Measurements from ENCODE around the gene ZNF532. TPM values are rescaled to one million over a fixed set of nuclear protein-coding genes. Genes with fewer than 3 reads are reported as not detected.
A peak's percentile ranks its signal among the peaks of the same experiment; 100 is the strongest.

The ZNF532 gene
- total and polyA plus RNA-seq, 3 experiments from 2014 or later = 0.70 to 6.3 (median 6.1) TPM

GRCh38 chr18:58882686-58883085 is 18.0 kb downstream of the ZNF532 start:
- Mint-ChIP-seq H3K4me1 (peaks cover 8 to 14% (median 11%) of the 10 kb centered on the region in 3 donors), H3K36me3 (peaks cover 0 to under 1% (median 0%) of the 10 kb centered on the region in 3 donors), H3K4me3 (no peak overlapping the region), H3K9me3 (no peaks in the 10 kb centered on the region), H3K27ac (no peak overlapping the region), H3K27me3 (peaks cover 0 to 1% of the 10 kb centered on the region in 2 donors)
- CTCF ChIA-PET = no interaction called here
- Histone ChIP-seq H3K4me3 (ENCODE audit: low read length) (no peak overlapping the region), H3K9me3 (ENCODE audit: low read length) (no peaks in the 10 kb centered on the region), H3K27ac (ENCODE audit: low read depth, low read length) (no peak overlapping the region), H3K36me3 (ENCODE audit: insufficient read depth, low read length) (no peaks in the 10 kb centered on the region), H3K27me3 (ENCODE audit: insufficient read depth, low read length, poor library complexity, severe bottlenecking) (no peaks in the 10 kb centered on the region), H3K4me1 (ENCODE audit: insufficient read depth, low read length) (peaks cover 7% of the 10 kb centered on the region)
- POLR2A ChIA-PET = no interaction called here
- DNase-seq = no peak

GRCh38 chr18:58884680-58885079 is 20.0 kb downstream of the ZNF532 start:
- no peak overlapping the region for H3K27ac ChIP-seq (ENCODE audit: low read depth, low read length)
- Mint-ChIP-seq H3K4me3 (no peak overlapping the region), H3K27me3 (no peaks in the 10 kb centered on the region), H3K9me3 (no peaks in the 10 kb centered on the region), H3K36me3 (no peaks in the 10 kb centered on the region), H3K4me1 (peaks cover 10 to 15% (median 13%) of the 10 kb centered on the region in 3 donors), H3K27ac (no peak overlapping the region)
- no peaks in the 10 kb centered on the region for H3K27me3 ChIP-seq (ENCODE audit: insufficient read depth, low read length, poor library complexity, severe bottlenecking)
- DNase-seq = no peak
- POLR2A ChIA-PET = no interaction called here
- H3K4me1 ChIP-seq (ENCODE audit: insufficient read depth, low read length) = peaks cover 10% of the 10 kb centered on the region
- no peak overlapping the region for H3K4me3 ChIP-seq (ENCODE audit: low read length)
- no peaks in the 10 kb centered on the region for H3K9me3 ChIP-seq (ENCODE audit: low read length)
- H3K36me3 ChIP-seq (ENCODE audit: insufficient read depth, low read length) = no peaks in the 10 kb centered on the region
- CTCF ChIA-PET = no interaction called here

GRCh38 chr18:58886431-58886830 is 21.8 kb downstream of the ZNF532 start:
- peak overlapping the region in 2 of 8 donors; percentile 10 to 13 for H3K27ac Mint-ChIP-seq
- ChIA-PET POLR2A (no interaction called here), CTCF (no interaction called here)
- H3K4me3 Mint-ChIP-seq = no peak overlapping the region
- H3K36me3 Mint-ChIP-seq = no peaks in the 10 kb centered on the region
- no peak overlapping the region for H3K27ac ChIP-seq (ENCODE audit: low read depth, low read length)
- no peaks in the 10 kb centered on the region for H3K27me3 ChIP-seq (ENCODE audit: insufficient read depth, low read length, poor library complexity, severe bottlenecking)
- H3K4me1 Mint-ChIP-seq = peaks cover 10 to 15% (median 13%) of the 10 kb centered on the region in 3 donors
- H3K4me3 ChIP-seq (ENCODE audit: low read length) = no peak overlapping the region
- H3K9me3 Mint-ChIP-seq = no peaks in the 10 kb centered on the region
- peaks cover 10% of the 10 kb centered on the region for H3K4me1 ChIP-seq (ENCODE audit: insufficient read depth, low read length)
- H3K27me3 Mint-ChIP-seq = peaks cover 0 to under 1% of the 10 kb centered on the region in 2 donors
- H3K9me3 ChIP-seq (ENCODE audit: low read length) = no peaks in the 10 kb centered on the region
- no peaks in the 10 kb centered on the region for H3K36me3 ChIP-seq (ENCODE audit: insufficient read depth, low read length)
- DNase-seq = no peak

- no peak for DNase-seq
- Mint-ChIP-seq H3K27ac (peak overlapping the region in 4 of 8 donors; percentile 28 to 75 (median 49)), H3K4me3 (peak overlapping the region in 4 of 7 donors; percentile 2 to 37 (median 25)), H3K9me3 (no peaks in the 10 kb centered on the region), H3K27me3 (peaks cover 2 to 5% of the 10 kb centered on the region in 2 donors), H3K36me3 (no peaks in the 10 kb centered on the region), H3K4me1 (peaks cover 10 to 19% (median 15%) of the 10 kb centered on the region in 3 donors)
- Histone ChIP-seq H3K4me3 (ENCODE audit: low read length) (no peak overlapping the region), H3K27me3 (ENCODE audit: insufficient read depth, low read length, poor library complexity, severe bottlenecking) (no peaks in the 10 kb centered on the region), H3K36me3 (ENCODE audit: insufficient read depth, low read length) (no peaks in the 10 kb centered on the region), H3K4me1 (ENCODE audit: insufficient read depth, low read length) (peaks cover 10% of the 10 kb centered on the region), H3K27ac (ENCODE audit: low read depth, low read length) (no peak overlapping the region), H3K9me3 (ENCODE audit: low read length) (no peaks in the 10 kb centered on the region)
- POLR2A ChIA-PET = no interaction called here
- CTCF ChIA-PET = no interaction called here
Observed at GRCh38 chr18:58886864-58887612, 22.4 kb downstream of the ZNF532 start.

GRCh38 chr18:58887613-58887963 is 22.9 kb downstream of the ZNF532 start:
- peak overlapping the region in 3 of 7 donors; percentile 2 to 37 (median 32) for H3K4me3 Mint-ChIP-seq

GRCh38 chr18:58891776-58892175 is 27.1 kb downstream of the ZNF532 start:
- H3K4me1 ChIP-seq (ENCODE audit: insufficient read depth, low read length) = peaks cover 10% of the 10 kb centered on the region
- DNase-seq = no peak
- Mint-ChIP-seq H3K27me3 (peaks cover 7 to 14% of the 10 kb centered on the region in 2 donors), H3K4me3 (no peak overlapping the region), H3K9me3 (no peaks in the 10 kb centered on the region), H3K27ac (no peak overlapping the region), H3K4me1 (peaks cover 19 to 31% (median 23%) of the 10 kb centered on the region in 3 donors), H3K36me3 (no peaks in the 10 kb centered on the region)
- H3K36me3 ChIP-seq (ENCODE audit: insufficient read depth, low read length) = no peaks in the 10 kb centered on the region
- no peak overlapping the region for H3K4me3 ChIP-seq (ENCODE audit: low read length)
- no peak overlapping the region for H3K27ac ChIP-seq (ENCODE audit: low read depth, low read length)
- H3K27me3 ChIP-seq (ENCODE audit: insufficient read depth, low read length, poor library complexity, severe bottlenecking) = no peaks in the 10 kb centered on the region
- ChIA-PET CTCF (no interaction called here), POLR2A (no interaction called here)
- H3K9me3 ChIP-seq (ENCODE audit: low read length) = no peaks in the 10 kb centered on the region

More at GRCh38 chr18:58887613-58887963, 22.9 kb downstream of the ZNF532 start:
- peaks cover 10% of the 10 kb centered on the region for H3K4me1 ChIP-seq (ENCODE audit: insufficient read depth, low read length)
- no peak for DNase-seq
- H3K9me3 Mint-ChIP-seq = no peaks in the 10 kb centered on the region
- ChIA-PET POLR2A (no interaction called here), CTCF (no interaction called here)
- no peaks in the 10 kb centered on the region for H3K9me3 ChIP-seq (ENCODE audit: low read length)
- H3K4me3 ChIP-seq (ENCODE audit: low read length) = no peak overlapping the region
- no peaks in the 10 kb centered on the region for H3K36me3 Mint-ChIP-seq
- peak overlapping the region in 4 of 8 donors; percentile 28 to 75 (median 49) for H3K27ac Mint-ChIP-seq
- H3K27me3 Mint-ChIP-seq = peaks cover 2 to 5% of the 10 kb centered on the region in 2 donors
- H3K27ac ChIP-seq (ENCODE audit: low read depth, low read length) = no peak overlapping the region
- no peaks in the 10 kb centered on the region for H3K36me3 ChIP-seq (ENCODE audit: insufficient read depth, low read length)
- peaks cover 10 to 19% (median 15%) of the 10 kb centered on the region in 3 donors for H3K4me1 Mint-ChIP-seq
- no peaks in the 10 kb centered on the region for H3K27me3 ChIP-seq (ENCODE audit: insufficient read depth, low read length, poor library complexity, severe bottlenecking)

GRCh38 chr18:58892488-58892887 is 27.8 kb downstream of the ZNF532 start:
- POLR2A ChIA-PET = no interaction called here
- DNase-seq = no peak
- Histone ChIP-seq H3K27me3 (ENCODE audit: insufficient read depth, low read length, poor library complexity, severe bottlenecking) (no peaks in the 10 kb centered on the region), H3K27ac (ENCODE audit: low read depth, low read length) (no peak overlapping the region), H3K4me1 (ENCODE audit: insufficient read depth, low read length) (peaks cover 4% of the 10 kb centered on the region), H3K4me3 (ENCODE audit: low read length) (no peak overlapping the region), H3K36me3 (ENCODE audit: insufficient read depth, low read length) (no peaks in the 10 kb centered on the region), H3K9me3 (ENCODE audit: low read length) (no peaks in the 10 kb centered on the region)
- H3K4me1 Mint-ChIP-seq = peaks cover 14 to 29% (median 17%) of the 10 kb centered on the region in 3 donors
- peaks cover 7 to 14% of the 10 kb centered on the region in 2 donors for H3K27me3 Mint-ChIP-seq
- H3K4me3 Mint-ChIP-seq = no peak overlapping the region
- peak overlapping the region in 1 of 8 donors; percentile 77 for H3K27ac Mint-ChIP-seq
- no peaks in the 10 kb centered on the region for H3K36me3 Mint-ChIP-seq
- CTCF ChIA-PET = no interaction called here
- no peaks in the 10 kb centered on the region for H3K9me3 Mint-ChIP-seq

GRCh38 chr18:58893388-58894099 is 28.9 kb downstream of the ZNF532 start:
- no peak overlapping the region for H3K4me3 Mint-ChIP-seq
- Histone ChIP-seq H3K36me3 (ENCODE audit: insufficient read depth, low read length) (no peaks in the 10 kb centered on the region), H3K4me3 (ENCODE audit: low read length) (no peak overlapping the region), H3K27me3 (ENCODE audit: insufficient read depth, low read length, poor library complexity, severe bottlenecking) (no peaks in the 10 kb centered on the region), H3K27ac (ENCODE audit: low read depth, low read length) (no peak overlapping the region), H3K4me1 (ENCODE audit: insufficient read depth, low read length) (no peaks in the 10 kb centered on the region), H3K9me3 (ENCODE audit: low read length) (no peaks in the 10 kb centered on the region)
- H3K4me1 Mint-ChIP-seq = peaks cover 10 to 25% (median 12%) of the 10 kb centered on the region in 3 donors
- ChIA-PET CTCF (no interaction called here), POLR2A (no interaction called here)
- H3K27ac Mint-ChIP-seq = peak overlapping the region in 1 of 8 donors; percentile 32
- no peaks in the 10 kb centered on the region for H3K9me3 Mint-ChIP-seq
- no peaks in the 10 kb centered on the region for H3K36me3 Mint-ChIP-seq
- DNase-seq = no peak
- H3K27me3 Mint-ChIP-seq = peaks cover 8 to 14% of the 10 kb centered on the region in 2 donors
